Measurements from ENCODE around the gene EPHB1. TPM values are rescaled to one million over a fixed set of nuclear protein-coding genes. Genes with fewer than 3 reads are reported as not detected.

EPHB1 gene
- total RNA-seq, 4 donors from 2014 or later: 2.6 to 5.3 (median 3.1) TPM; not detected in 1

DNA sequence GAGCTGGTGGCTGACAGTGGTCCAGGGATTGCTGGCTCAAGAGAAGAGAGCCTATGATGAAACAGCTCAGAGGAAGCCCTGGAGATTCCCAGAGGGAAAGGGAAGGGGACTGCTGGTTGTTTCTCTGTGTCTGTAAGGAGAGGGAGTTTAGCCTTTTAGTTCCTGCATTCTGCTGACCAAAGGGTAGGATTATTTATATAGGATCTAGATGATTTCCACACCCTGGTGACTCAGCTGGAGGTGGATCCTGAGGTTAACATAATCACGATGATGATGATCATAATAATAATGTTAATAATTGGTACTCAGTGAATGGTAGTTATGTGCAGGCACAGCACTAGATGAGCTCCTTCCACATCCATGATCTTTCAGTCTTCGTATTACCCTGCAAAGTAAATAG lies 144.9 kb downstream of the EPHB1 start:
- no peaks in the 10 kb centered on the region for H3K36me3 ChIP-seq
- no peaks in the 10 kb centered on the region for H3K9me3 ChIP-seq
- no peaks in the 10 kb centered on the region for H3K27me3 ChIP-seq
- no peak overlapping the region for H3K27ac ChIP-seq
- no peak overlapping the region for H3K4me3 ChIP-seq
- intact Hi-C loops (cut with DNase I; ENCODE audit: low total_unique reads): no loop called here
- H3K4me1 ChIP-seq: no peaks in the 10 kb centered on the region
- TF ChIP-seq, protein P1, sequence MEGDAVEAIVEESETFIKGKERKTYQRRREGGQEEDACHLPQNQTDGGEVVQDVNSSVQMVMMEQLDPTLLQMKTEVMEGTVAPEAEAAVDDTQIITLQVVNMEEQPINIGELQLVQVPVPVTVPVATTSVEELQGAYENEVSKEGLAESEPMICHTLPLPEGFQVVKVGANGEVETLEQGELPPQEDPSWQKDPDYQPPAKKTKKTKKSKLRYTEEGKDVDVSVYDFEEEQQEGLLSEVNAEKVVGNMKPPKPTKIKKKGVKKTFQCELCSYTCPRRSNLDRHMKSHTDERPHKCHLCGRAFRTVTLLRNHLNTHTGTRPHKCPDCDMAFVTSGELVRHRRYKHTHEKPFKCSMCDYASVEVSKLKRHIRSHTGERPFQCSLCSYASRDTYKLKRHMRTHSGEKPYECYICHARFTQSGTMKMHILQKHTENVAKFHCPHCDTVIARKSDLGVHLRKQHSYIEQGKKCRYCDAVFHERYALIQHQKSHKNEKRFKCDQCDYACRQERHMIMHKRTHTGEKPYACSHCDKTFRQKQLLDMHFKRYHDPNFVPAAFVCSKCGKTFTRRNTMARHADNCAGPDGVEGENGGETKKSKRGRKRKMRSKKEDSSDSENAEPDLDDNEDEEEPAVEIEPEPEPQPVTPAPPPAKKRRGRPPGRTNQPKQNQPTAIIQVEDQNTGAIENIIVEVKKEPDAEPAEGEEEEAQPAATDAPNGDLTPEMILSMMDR (IDR thresholded peaks at IDR 0.05): no peak
- no peak for TF ChIP-seq POLR2A (IDR thresholded peaks at IDR 0.05)
- DNase-seq: no peak

DNA sequence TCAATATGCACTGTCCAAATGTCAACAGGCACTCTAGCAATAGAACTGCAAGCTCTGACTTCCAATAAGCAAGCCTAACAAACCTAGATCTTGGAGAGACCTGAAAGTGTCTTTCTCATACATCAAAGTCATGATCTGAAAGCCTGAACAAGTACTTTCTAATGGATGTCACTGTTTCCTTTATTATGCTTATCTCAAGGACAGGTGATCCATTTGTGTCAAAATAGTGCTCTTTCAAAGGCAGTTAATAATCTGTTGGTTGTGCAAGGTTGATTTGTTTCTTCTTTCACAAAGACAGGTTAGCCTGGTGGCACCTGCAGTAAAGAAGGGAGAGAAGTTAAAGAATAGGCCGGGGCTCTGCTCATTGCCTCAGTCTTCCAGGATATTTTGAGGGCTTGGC lies 146.8 kb downstream of the EPHB1 start:
- H3K27me3 ChIP-seq: no peaks in the 10 kb centered on the region
- TF ChIP-seq, protein P1 (IDR thresholded peaks at IDR 0.05): no peak
- TF ChIP-seq POLR2A (IDR thresholded peaks at IDR 0.05): no peak
- DNase-seq: no peak
- no peak overlapping the region for H3K4me3 ChIP-seq
- H3K4me1 ChIP-seq: no peaks in the 10 kb centered on the region
- no peak overlapping the region for H3K27ac ChIP-seq
- H3K36me3 ChIP-seq: no peaks in the 10 kb centered on the region
- intact Hi-C loops (cut with DNase I; ENCODE audit: low total_unique reads): no loop called here
- H3K9me3 ChIP-seq: no peaks in the 10 kb centered on the region

DNA sequence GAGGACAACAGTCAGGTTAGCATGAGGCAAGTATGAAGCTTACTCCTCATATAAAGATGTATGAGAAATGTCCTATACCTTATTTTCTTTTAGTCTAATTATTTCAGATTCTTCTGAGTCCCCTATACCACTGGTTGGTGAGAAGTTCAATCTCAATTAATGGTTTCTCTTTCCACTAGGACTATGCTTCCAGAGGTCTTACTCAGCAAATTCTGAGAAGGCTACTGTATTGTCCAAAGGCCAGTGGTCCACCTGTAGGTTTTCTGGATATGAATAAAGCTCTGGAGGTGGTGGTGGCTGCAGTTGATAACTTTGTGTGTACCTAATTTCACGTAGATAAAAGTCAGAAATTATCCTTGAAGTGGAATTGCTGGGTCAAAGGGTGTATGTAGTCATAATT lies 149.4 kb downstream of the EPHB1 start:
- Histone ChIP-seq H3K27ac (no peak overlapping the region), H3K4me3 (no peak overlapping the region), H3K27me3 (no peaks in the 10 kb centered on the region), H3K9me3 (no peaks in the 10 kb centered on the region), H3K4me1 (no peaks in the 10 kb centered on the region), H3K36me3 (no peaks in the 10 kb centered on the region)
- DNase-seq: no peak
- TF ChIP-seq, protein P1 (IDR thresholded peaks at IDR 0.05): no peak
- no peak for TF ChIP-seq POLR2A (IDR thresholded peaks at IDR 0.05)
- intact Hi-C loops (cut with DNase I; ENCODE audit: low total_unique reads): no loop called here

DNA sequence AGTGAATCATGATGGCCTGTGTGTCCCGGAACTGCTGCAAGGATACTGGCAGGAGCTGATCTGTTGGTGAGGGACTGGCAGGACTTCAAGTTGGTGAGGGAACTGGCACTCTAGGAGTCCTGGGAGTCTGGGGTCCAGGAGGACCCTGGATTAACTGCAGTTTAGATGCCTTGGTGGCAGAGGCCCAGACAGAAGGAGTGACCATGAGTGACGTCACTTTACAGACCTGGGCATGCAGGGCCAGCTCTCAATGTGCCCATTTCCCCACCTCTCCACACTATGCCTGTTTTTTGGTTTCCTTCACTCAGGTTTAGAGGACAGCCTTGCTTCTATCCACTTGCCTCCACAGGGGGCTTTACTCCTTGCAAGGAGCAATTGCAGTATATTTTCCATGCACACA lies 154.1 kb downstream of the EPHB1 start:
- H3K4me3 ChIP-seq: no peak overlapping the region
- no peak for DNase-seq
- intact Hi-C loops (cut with DNase I; ENCODE audit: low total_unique reads): no loop called here
- no peaks in the 10 kb centered on the region for H3K9me3 ChIP-seq
- H3K27me3 ChIP-seq: no peaks in the 10 kb centered on the region
- H3K4me1 ChIP-seq: no peaks in the 10 kb centered on the region
- TF ChIP-seq POLR2A (IDR thresholded peaks at IDR 0.05): no peak
- TF ChIP-seq, protein P1 (IDR thresholded peaks at IDR 0.05): no peak
- no peak overlapping the region for H3K27ac ChIP-seq
- no peaks in the 10 kb centered on the region for H3K36me3 ChIP-seq

DNA sequence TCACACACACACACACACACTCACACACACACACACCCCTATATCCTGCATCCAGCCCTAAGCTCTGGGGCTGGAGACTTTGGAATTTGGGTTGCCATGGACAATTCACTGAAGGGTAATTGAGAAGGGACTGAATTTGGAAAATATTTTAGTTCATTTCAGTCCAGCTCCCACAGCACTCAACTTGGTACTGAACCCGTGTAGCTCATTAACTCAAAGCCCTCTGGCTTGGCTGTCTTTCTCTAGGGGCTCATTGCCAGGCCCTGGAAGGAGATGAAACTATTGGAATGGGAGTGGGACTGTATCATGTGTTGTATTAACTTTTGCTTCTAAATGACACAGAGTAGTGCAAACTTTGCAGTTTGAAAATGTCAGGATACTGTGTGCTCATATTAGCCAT lies 157.3 kb downstream of the EPHB1 start:
- Histone ChIP-seq H3K27ac (no peak overlapping the region), H3K27me3 (no peaks in the 10 kb centered on the region), H3K9me3 (no peaks in the 10 kb centered on the region), H3K36me3 (no peaks in the 10 kb centered on the region), H3K4me3 (no peak overlapping the region), H3K4me1 (no peaks in the 10 kb centered on the region)
- TF ChIP-seq, protein P1 (IDR thresholded peaks at IDR 0.05): no peak
- no peak for TF ChIP-seq POLR2A (IDR thresholded peaks at IDR 0.05)
- no peak for DNase-seq
- intact Hi-C loops (cut with DNase I; ENCODE audit: low total_unique reads): no loop called here

All from uterus (tissue), 4 donors.